Gastroesophageal sphincter (tissue), 4 donors: Measurements from ENCODE around the gene INAVA. TPM values are rescaled to one million over a fixed set of nuclear protein-coding genes. Genes with fewer than 3 reads are reported as not detected.

Source experiments
- ATAC-seq: fragments of 150-250 bp; one replicate; pipeline ENCODE4 v1.9.1; 2016; ENCODE audit warnings: mild to moderate bottlenecking, moderate library complexity
- H3K27ac ChIP-seq, 4 donors: fragments of 200-600 bp; sonication (generic) in 3 of 4; 1 replicate in 3 of 4; 2 replicates in 1 of 4; pipeline ENCODE4 v1.5.1; 2016 to 2019
- H3K27me3 ChIP-seq: fragments of 200-600 bp; sonication (generic); one replicate; pipeline ENCODE4 v1.5.1; 2019
- H3K36me3 ChIP-seq, 2 donors: fragments of 200-600 bp; sonication (generic); one replicate each; pipeline ENCODE4 v1.5.1; 2019; ENCODE audit warnings: control low read depth in 1 of 2
- H3K4me1 ChIP-seq, 3 donors: fragments of 200-600 bp; sonication (generic); 1 replicate in 2 of 3; 2 replicates in 1 of 3; pipeline ENCODE4 v1.5.1; 2016 to 2019; ENCODE audit warnings: control low read depth in 2 of 3
- H3K4me3 ChIP-seq, 2 donors: fragments of 200-600 bp; sonication (generic); one replicate each; pipeline ENCODE4 v1.5.1; 2019; ENCODE audit warnings: mild to moderate bottlenecking in 1 of 2, moderate library complexity in 1 of 2
- H3K9me3 ChIP-seq, 3 donors: fragments of 200-600 bp; sonication (generic); one replicate each; pipeline ENCODE4 v1.5.1; 2017 to 2019; ENCODE audit warnings: control low read depth in 2 of 3
- CTCF ChIP-seq, 4 experiments: fragments of 200-600 bp in 2 of 4; fragments of 450-650 bp in 2 of 4; sonication (generic) in 1 of 4; IDR thresholded peaks; one replicate each; pipeline ENCODE4 v1.5.1; 2017 to 2019; ENCODE audit warnings: antibody characterized with exemption in 4 of 4, mild to moderate bottlenecking in 2 of 4, moderate library complexity in 2 of 4
- EP300 ChIP-seq: sonication (generic); formaldehyde crosslinking; IDR thresholded peaks from one replicate; pipeline ENCODE4 v1.6.1; 2017; ENCODE audit warnings: antibody characterized with exemption, mild to moderate bottlenecking
- POLR2A ChIP-seq, 2 donors: fragments of 450-650 bp; IDR thresholded peaks; one replicate each; pipeline ENCODE4 v1.6.1; 2017; ENCODE audit warnings: antibody characterized with exemption in 2 of 2, mild to moderate bottlenecking in 2 of 2, moderate library complexity in 1 of 2
- POLR2AphosphoS5 ChIP-seq: sonication (generic); formaldehyde crosslinking; IDR thresholded peaks from one replicate; pipeline ENCODE4 v1.6.1; 2017; ENCODE audit warnings: antibody characterized with exemption
- WGBS, 2 donors: methylation state at CpG; one replicate each; pipeline ENCODE4 v1.1.5; 2018; ENCODE audit warnings: low coverage in 1 of 2; 5-methylcytosine and 5-hydroxymethylcytosine counted together
- total RNA-seq, 4 donors: library from RNA; depleted of rRNA; stranded (reverse); fragments of >200 nt; gene quantifications; one replicate each; pipeline ENCODE4 v1.1.0, GENCODE V29; 2016

INAVA gene
- total RNA-seq, 4 donors from 2014 or later: 0.47 to 2.9 TPM; not detected in 2

- 64 to 100% methylated on average over 1 of the region's 10 CpGs for whole genome bisulfite sequencing, 2 donors
- ATAC-seq: no peak
- peaks cover 20% of the 10 kb centered on the region for H3K27me3 ChIP-seq
- H3K9me3 ChIP-seq: no peaks in the 10 kb centered on the region
- no peaks in the 10 kb centered on the region for H3K36me3 ChIP-seq
- peaks cover 0 to 6% (median 3%) of the 10 kb centered on the region in 3 donors for H3K4me1 ChIP-seq
- TF ChIP-seq POLR2AphosphoS5: no peak
- no peak for TF ChIP-seq EP300
- TF ChIP-seq CTCF (IDR thresholded peaks at IDR 0.05): no peak
- no peak for TF ChIP-seq POLR2A (IDR thresholded peaks at IDR 0.05)
- no peak overlapping the region for H3K4me3 ChIP-seq
- no peak overlapping the region for H3K27ac ChIP-seq
These were observed 2.0 kb downstream of the INAVA start for GRCh38 chr1:200896531-200897196.

DNA sequence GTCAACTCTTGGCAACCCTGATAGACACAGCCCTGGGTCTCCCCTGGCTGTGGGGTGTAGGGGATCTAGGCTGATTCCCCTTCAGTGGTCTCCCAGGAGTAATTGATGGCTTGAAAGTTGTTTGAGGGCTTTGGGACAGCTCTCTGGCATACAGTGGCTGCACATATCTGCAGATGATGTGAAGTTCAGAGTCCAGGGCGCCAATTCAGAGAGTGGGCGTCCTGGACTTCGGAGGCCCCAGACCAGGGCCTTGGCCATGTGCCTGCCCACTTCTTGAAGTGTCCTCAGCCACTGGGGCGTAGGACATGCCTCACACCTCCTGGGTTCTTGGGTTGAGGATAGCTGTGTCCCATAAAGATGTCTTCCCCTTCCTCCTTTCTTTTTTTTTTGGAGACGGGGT lies 2.6 kb downstream of the INAVA start:
- no peak overlapping the region for H3K27ac ChIP-seq
- ATAC-seq: no peak
- no peak overlapping the region for H3K4me3 ChIP-seq
- H3K36me3 ChIP-seq: no peaks in the 10 kb centered on the region
- H3K9me3 ChIP-seq: no peaks in the 10 kb centered on the region
- H3K27me3 ChIP-seq: peaks cover 14% of the 10 kb centered on the region
- no peaks in the 10 kb centered on the region for H3K4me1 ChIP-seq
- WGBS, 2 donors: 100% methylated on average over 1 of the region's 5 CpGs; no CpG with 5 or more reads in 1 of the 2 donors
- TF ChIP-seq POLR2A (IDR thresholded peaks at IDR 0.05) (no peak), EP300 (no peak), CTCF (IDR thresholded peaks at IDR 0.05) (no peak), POLR2AphosphoS5 (no peak)

DNA sequence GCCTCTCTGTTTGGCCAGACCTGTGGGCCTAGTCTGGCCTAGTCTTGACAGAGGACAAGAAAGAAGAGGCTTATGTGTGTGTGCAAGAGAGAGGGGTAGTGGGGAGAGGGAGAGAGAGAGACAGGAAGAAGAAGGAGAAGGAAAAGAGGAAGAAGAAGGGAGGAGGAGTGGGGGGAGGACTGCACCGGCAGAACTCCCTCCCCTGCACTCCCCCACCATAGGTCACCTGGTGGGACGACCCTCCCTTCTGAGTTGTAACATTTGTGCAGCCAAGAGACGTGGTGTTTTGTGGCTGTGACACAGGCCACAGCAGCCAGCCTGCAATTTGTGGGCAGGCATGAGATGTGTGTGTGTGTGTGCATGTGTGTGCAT lies 4.3 kb downstream of the INAVA start:
- Histone ChIP-seq H3K4me1 (no peaks in the 10 kb centered on the region), H3K4me3 (no peak overlapping the region), H3K36me3 (no peaks in the 10 kb centered on the region), H3K27ac (no peak overlapping the region), H3K27me3 (peaks cover under 1% of the 10 kb centered on the region), H3K9me3 (no peaks in the 10 kb centered on the region)
- 41 to 50% methylated on average over 1 to 3 of the region's 3 CpGs for WGBS, 2 donors
- ATAC-seq: no peak
- no peak for TF ChIP-seq EP300
- TF ChIP-seq CTCF (IDR thresholded peaks at IDR 0.05): no peak
- TF ChIP-seq POLR2AphosphoS5: no peak
- no peak for TF ChIP-seq POLR2A (IDR thresholded peaks at IDR 0.05)

DNA sequence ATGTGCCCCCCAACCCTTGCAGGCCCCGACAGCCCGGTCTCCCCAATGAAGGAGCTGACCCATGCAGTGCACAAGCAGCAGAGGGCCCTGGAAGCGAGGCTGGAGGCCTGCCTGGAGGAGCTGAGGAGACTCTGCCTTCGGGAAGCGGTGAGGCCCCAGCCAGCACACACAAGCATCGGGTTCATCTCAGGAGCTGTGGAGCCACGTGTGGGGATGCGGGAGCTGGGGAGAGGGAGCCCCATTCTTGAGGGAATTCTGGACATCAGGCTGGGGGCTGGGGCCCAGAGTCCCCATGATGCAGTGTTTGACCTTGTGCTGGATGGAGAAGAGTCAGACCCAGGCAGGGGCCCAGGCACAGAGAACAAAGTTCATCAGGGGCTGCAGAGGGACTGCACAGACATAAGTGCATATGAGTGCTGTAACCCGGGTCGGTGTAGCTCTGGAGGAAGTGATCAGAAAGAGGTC lies 4.8 kb downstream of the INAVA start:
- ATAC-seq: no peak
- Histone ChIP-seq H3K36me3 (no peaks in the 10 kb centered on the region), H3K27ac (no peak overlapping the region), H3K27me3 (no peaks in the 10 kb centered on the region), H3K4me1 (no peaks in the 10 kb centered on the region), H3K9me3 (no peaks in the 10 kb centered on the region), H3K4me3 (no peak overlapping the region)
- TF ChIP-seq POLR2AphosphoS5 (no peak), CTCF (IDR thresholded peaks at IDR 0.05) (no peak), EP300 (no peak), POLR2A (IDR thresholded peaks at IDR 0.05) (no peak)
- 66 to 73% methylated on average over 2 of the region's 10 CpGs for WGBS, 2 donors
